ENCODE data around the gene FBXL3. TPM values are rescaled to one million over a fixed set of nuclear protein-coding genes. Genes with fewer than 3 reads are reported as not detected.
"Not testable (repeated sequence)": the region's sequence is repeated elsewhere in the genome, so short reads cannot be mapped to it uniquely, and the experiment has no call there.

The FBXL3 gene
- total RNA-seq, 1 experiment from 2014 or later, result 37.7 TPM

- DNase-seq (ENCODE audit: low spot score), result peak; percentile 11
Measured at GRCh38 chr13:76991432-76991795, 35.5 kb downstream of the FBXL3 start.

GRCh38 chr13:76983676-76984075 is 43.3 kb downstream of the FBXL3 start:
- DNase-seq (ENCODE audit: low spot score), result no peak

GRCh38 chr13:76982061-76982460 is 44.9 kb downstream of the FBXL3 start:
- DNase-seq (ENCODE audit: low spot score), result no peak

- no peak for DNase-seq (ENCODE audit: low spot score)
Measured at GRCh38 chr13:76980075-76980718, 46.8 kb downstream of the FBXL3 start.

- no peak for DNase-seq (ENCODE audit: low spot score)
Measured at GRCh38 chr13:76976929-76977328, 50.0 kb downstream of the FBXL3 start.

- peak; percentile 16 for DNase-seq (ENCODE audit: low spot score)
Measured at GRCh38 chr13:76976490-76976889, 50.5 kb downstream of the FBXL3 start.

- no peak for DNase-seq (ENCODE audit: low spot score)
Measured at GRCh38 chr13:76975863-76976262, 51.1 kb downstream of the FBXL3 start.

GRCh38 chr13:76974618-76974975 is 52.4 kb downstream of the FBXL3 start:
- DNase-seq (ENCODE audit: low spot score), result no peak

- DNase-seq (ENCODE audit: low spot score), result no peak
Measured at GRCh38 chr13:76973920-76974617, 52.9 kb downstream of the FBXL3 start.

GRCh38 chr13:76971851-76972829 is 54.8 kb downstream of the FBXL3 start:
- no peak for DNase-seq (ENCODE audit: low spot score)

GRCh38 chr13:76971215-76971614 is 55.7 kb downstream of the FBXL3 start:
- no peak for DNase-seq (ENCODE audit: low spot score)

- peak; percentile 28 for DNase-seq (ENCODE audit: low spot score)
Measured at GRCh38 chr13:76969488-76970365, 57.2 kb downstream of the FBXL3 start.

GRCh38 chr13:76968041-76968440 is 58.9 kb downstream of the FBXL3 start:
- no peak for DNase-seq (ENCODE audit: low spot score)

GRCh38 chr13:76967031-76967430 is 59.9 kb downstream of the FBXL3 start:
- DNase-seq (ENCODE audit: low spot score), result no peak

- no peak for DNase-seq (ENCODE audit: low spot score)
Measured at GRCh38 chr13:76965759-76966421, 61.1 kb downstream of the FBXL3 start.

GRCh38 chr13:76959734-76960133 is 67.2 kb downstream of the FBXL3 start:
- DNase-seq (ENCODE audit: low spot score), result not testable (repeated sequence)

GRCh38 chr13:76958841-76959432 is 68.0 kb downstream of the FBXL3 start:
- DNase-seq (ENCODE audit: low spot score), result no peak

GRCh38 chr13:76955661-76956060 is 71.3 kb downstream of the FBXL3 start:
- DNase-seq (ENCODE audit: low spot score), result no peak
